A549 (cell line): ENCODE results near the gene FOS. TPM values are rescaled to one million over a fixed set of nuclear protein-coding genes. Genes with fewer than 3 reads are reported as not detected.

Experiments
- ATAC-seq, 2 experiments: fragments of 200-7000 bp in 1 of 2; fragments of >200 bp in 1 of 2; cut with Nextera tagmentation in 1 of 2; cut with Tn5 transposase in 1 of 2; 3 replicates each; pipeline versions ENCODE4 v1.8.0 to v1.9.1; 2018 to 2020; ENCODE audit warnings: mild to moderate bottlenecking in 1 of 2, moderate library complexity in 1 of 2
- CTCF ChIA-PET: fragments of 300-600 bp; sonication (Branson Sonifier 250); formaldehyde crosslinking; extraction: SDS; loops from one replicate; lab custom pipeline; 2021; ENCODE audit warnings: antibody characterized with exemption, inconsistent platforms; lab: Yijun Ruan, JAX
- POLR2A ChIA-PET: fragments of 350-600 bp; formaldehyde crosslinking; extraction: SDS; loops from one replicate; lab custom pipeline; 2021; ENCODE audit warnings: antibody characterized with exemption, inconsistent platforms; lab: Yijun Ruan, JAX
- DNase-seq, 2 experiments: peaks; one replicate each; pipeline versions ENCODE4 v3.0.0 to v3.0.0-alpha.2; 2011 to 2016; ENCODE audit warnings: low read depth in 1 of 2, low spot score in 1 of 2
- FAIRE-seq: peaks from 2 replicates; lab custom pipeline; 2011; peaks lifted over from hg19 to GRCh38; lab: Jason Lieb, UNC
- H3K27ac ChIP-seq, 2 experiments: fragments of >200 bp; sonication (Bioruptor Twin); formaldehyde crosslinking; 3 replicates each; pipeline ENCODE4 v1.5.1; 2016 to 2017
- H3K4me1 ChIP-seq: fragments of >200 bp; sonication (Bioruptor Twin); formaldehyde crosslinking; 3 replicates; pipeline ENCODE4 v1.6.1; 2016
- H3K4me2 ChIP-seq: fragments of >200 bp; sonication (Bioruptor Twin); formaldehyde crosslinking; 3 replicates; pipeline ENCODE4 v1.6.1; 2016
- H3K4me3 ChIP-seq: fragments of >200 bp; sonication (Bioruptor Twin); formaldehyde crosslinking; 3 replicates; pipeline ENCODE4 v1.5.1; 2016
- H3K9me3 ChIP-seq: fragments of >200 bp; sonication (Bioruptor Twin); formaldehyde crosslinking; 3 replicates; pipeline ENCODE4 v1.6.1; 2016
- BHLHE40 ChIP-seq: IDR thresholded peaks from 2 replicates; pipeline ENCODE4 v1.6.1; 2012; ENCODE audit warnings: low read depth, low read length, inconsistent platforms
- CEBPB ChIP-seq, 2 experiments: fragments of >200 bp in 1 of 2; sonication (Bioruptor Twin) in 1 of 2; formaldehyde crosslinking in 1 of 2; IDR thresholded peaks; 2 replicates each; pipeline ENCODE4 v1.6.1; 2012 to 2016
- CHD4 ChIP-seq: fragments of 200-600 bp; sonication (generic); IDR thresholded peaks from 2 replicates; pipeline ENCODE4 v1.6.1; 2016; ENCODE audit warnings: antibody characterized with exemption, mild to moderate bottlenecking, borderline replicate concordance
- EHF ChIP-seq: fragments of 250-450 bp; sonication (Bioruptor Pico); IDR thresholded peaks from 2 replicates; pipeline ENCODE4 v1.5.0; 2020; ENCODE audit warnings: mild to moderate bottlenecking
- ESRRA ChIP-seq: fragments of 150-350 bp; IDR thresholded peaks from 2 replicates; pipeline ENCODE4 v1.6.1; 2014; ENCODE audit warnings: mild to moderate bottlenecking, low read length, borderline replicate concordance
- FOXS1 ChIP-seq: fragments of 250-450 bp; sonication (Bioruptor Pico); IDR thresholded peaks from 2 replicates; pipeline ENCODE4 v1.5.0; 2020; ENCODE audit warnings: mild to moderate bottlenecking, moderate library complexity
- HDAC2 ChIP-seq: fragments of 200-600 bp; sonication (generic); IDR thresholded peaks from 2 replicates; pipeline ENCODE4 v1.6.1; 2016
- HOXB5 ChIP-seq: fragments of 250-450 bp; sonication (Bioruptor Pico); IDR thresholded peaks from 2 replicates; pipeline ENCODE4 v1.5.0; 2020; ENCODE audit warnings: mild to moderate bottlenecking, moderate library complexity
- JUN ChIP-seq, 2 experiments: fragments of >200 bp; sonication (Bioruptor Twin); formaldehyde crosslinking; IDR thresholded peaks; 2 replicates in 1 of 2; 3 replicates in 1 of 2; pipeline ENCODE4 v1.6.1; 2016 to 2017
- KDM1A ChIP-seq: fragments of 200-600 bp; sonication (generic); IDR thresholded peaks from 2 replicates; pipeline ENCODE4 v1.6.1; 2016; ENCODE audit warnings: low read depth, mild to moderate bottlenecking
- KDM5A ChIP-seq: fragments of 200-600 bp; sonication (generic); IDR thresholded peaks from 2 replicates; pipeline ENCODE4 v1.6.1; 2016; ENCODE audit warnings: antibody characterized with exemption, mild to moderate bottlenecking
- MAFK ChIP-seq: fragments of 450-650 bp; IDR thresholded peaks from 2 replicates; pipeline ENCODE4 v1.6.1; 2014; ENCODE audit not compliant: partially characterized antibody
- NPAS2 ChIP-seq: fragments of 250-450 bp; sonication (Bioruptor Pico); IDR thresholded peaks from 2 replicates; pipeline ENCODE4 v1.8.0; 2022; ENCODE audit warnings: mild to moderate bottlenecking, moderate library complexity, borderline replicate concordance
- NR3C1 ChIP-seq: fragments of >200 bp; sonication (Bioruptor Twin); formaldehyde crosslinking; IDR thresholded peaks from 3 replicates; pipeline ENCODE4 v1.6.1; 2017
- POLR2A ChIP-seq: IDR thresholded peaks from 2 replicates; pipeline ENCODE4 v1.6.1; 2012; ENCODE audit warnings: mild to moderate bottlenecking, low read length
- POLR2AphosphoS2 ChIP-seq: conservative IDR thresholded peaks from 2 replicates; pipeline ENCODE4 v1.6.1; 2012; ENCODE audit warnings: low read length, improper control_type of control experiment, inconsistent platforms
- RAD21 ChIP-seq, 2 experiments: fragments of >200 bp in 1 of 2; sonication (Bioruptor Twin) in 1 of 2; formaldehyde crosslinking in 1 of 2; IDR thresholded peaks in 1 of 2; conservative IDR thresholded peaks in 1 of 2; 2 replicates in 1 of 2; 3 replicates in 1 of 2; pipeline ENCODE4 v1.6.1; 2012 to 2018; ENCODE audit warnings: inconsistent platforms in 1 of 2
- RARB ChIP-seq: fragments of 250-450 bp; sonication (Bioruptor Pico); IDR thresholded peaks from 2 replicates; pipeline ENCODE4 v1.8.0; 2021; ENCODE audit warnings: mild to moderate bottlenecking, moderate library complexity
- RNF2 ChIP-seq: fragments of 200-600 bp; sonication (generic); IDR thresholded peaks from 2 replicates; pipeline ENCODE4 v1.6.1; 2016; ENCODE audit warnings: low read depth, mild to moderate bottlenecking, antibody characterized with exemption, moderate library complexity, borderline replicate concordance
- SMC3 ChIP-seq: fragments of >200 bp; sonication (Bioruptor Twin); formaldehyde crosslinking; IDR thresholded peaks from 3 replicates; pipeline ENCODE4 v1.6.1; 2018; ENCODE audit warnings: inconsistent platforms
- SREBF2 ChIP-seq: fragments of 450-650 bp; IDR thresholded peaks from 2 replicates; pipeline ENCODE4 v1.6.1; 2014; ENCODE audit warnings: mild to moderate bottlenecking, moderate library complexity
- TFCP2L1 ChIP-seq: fragments of 250-450 bp; sonication (Bioruptor Pico); IDR thresholded peaks from 2 replicates; pipeline ENCODE4 v1.5.0; 2021; ENCODE audit warnings: mild to moderate bottlenecking
- TP53 ChIP-seq: fragments of 250-450 bp; sonication (Bioruptor Pico); IDR thresholded peaks from 2 replicates; pipeline ENCODE4 v1.5.0; 2021; ENCODE audit warnings: mild to moderate bottlenecking, moderate library complexity
- ZC3H11A ChIP-seq: fragments of 450-650 bp; IDR thresholded peaks from 2 replicates; pipeline ENCODE4 v1.6.1; 2014; ENCODE audit warnings: antibody characterized with exemption, mild to moderate bottlenecking
- WGBS: methylation state at CpG from one replicate; pipeline ENCODE4 v1.1.6; 2017; ENCODE audit errors: missing lambda C conversion rate; 5-methylcytosine and 5-hydroxymethylcytosine counted together
- polyA plus RNA-seq, 4 experiments: library from polyadenylated mRNA; depleted of rRNA in 3 of 4; stranded (reverse); fragments of >200 nt; fragmentation: RNase III in 1 of 4; extraction: RNeasy Plus Mini Kit Qiagen cat#74134 plus additional on column Dnase treatment in 1 of 4; gene quantifications; 2 replicates in 3 of 4; 3 replicates in 1 of 4; pipeline ENCODE4 v1.2.3, GENCODE V29; 2011 to 2017
- TF ChIP-seq, protein P1 (sequence below): IDR thresholded peaks from 2 replicates; pipeline ENCODE4 v1.6.1; 2012
- TF ChIP-seq, protein P2 (sequence below): IDR thresholded peaks from 2 replicates; pipeline ENCODE4 v1.6.1; 2012
- TF ChIP-seq, protein P3 (sequence below): fragments of 450-650 bp; IDR thresholded peaks from 2 replicates; pipeline ENCODE4 v1.6.1; 2014; ENCODE audit warnings: antibody characterized with exemption

The FOS gene
- polyA plus RNA-seq, 2 of the 4 experiments (the other 2 are of a cell fraction): 4.2 to 256 TPM

DNA sequence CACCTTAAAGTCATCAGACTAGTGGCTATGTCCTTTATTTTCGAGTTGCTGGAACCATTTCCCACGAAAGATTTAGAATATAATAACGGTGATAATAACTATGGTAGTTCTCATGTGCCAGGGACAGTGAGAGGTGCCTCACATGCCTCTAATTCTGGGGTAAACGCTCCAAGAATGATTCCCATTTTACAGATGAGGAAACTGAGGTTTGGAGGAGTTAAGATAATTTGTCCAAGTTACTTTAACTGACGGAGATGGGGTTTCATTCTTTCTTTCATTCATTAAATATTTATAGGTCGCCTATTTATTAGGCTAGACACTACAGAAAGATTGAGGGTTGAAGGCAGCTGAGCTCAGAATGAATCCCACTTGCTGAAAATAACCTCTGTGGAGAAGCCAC, 30.7 kb upstream of the FOS start:
- ATAC-seq (no peak), FAIRE-seq (no peak), DNase-seq (no peak)
- POLR2A ChIA-PET: no interaction called here
- Histone ChIP-seq H3K4me3 (no peak overlapping the region), H3K9me3 (no peaks in the 10 kb centered on the region), H3K4me2 (no peak overlapping the region), H3K4me1 (no peaks in the 10 kb centered on the region), H3K27ac (no peak overlapping the region)
- TF ChIP-seq MAFK: no peak
- no peak for TF ChIP-seq HOXB5 (CRISPR knock-in tag)
- TF ChIP-seq TP53 (CRISPR knock-in tag): no peak
- TF ChIP-seq, protein P1, sequence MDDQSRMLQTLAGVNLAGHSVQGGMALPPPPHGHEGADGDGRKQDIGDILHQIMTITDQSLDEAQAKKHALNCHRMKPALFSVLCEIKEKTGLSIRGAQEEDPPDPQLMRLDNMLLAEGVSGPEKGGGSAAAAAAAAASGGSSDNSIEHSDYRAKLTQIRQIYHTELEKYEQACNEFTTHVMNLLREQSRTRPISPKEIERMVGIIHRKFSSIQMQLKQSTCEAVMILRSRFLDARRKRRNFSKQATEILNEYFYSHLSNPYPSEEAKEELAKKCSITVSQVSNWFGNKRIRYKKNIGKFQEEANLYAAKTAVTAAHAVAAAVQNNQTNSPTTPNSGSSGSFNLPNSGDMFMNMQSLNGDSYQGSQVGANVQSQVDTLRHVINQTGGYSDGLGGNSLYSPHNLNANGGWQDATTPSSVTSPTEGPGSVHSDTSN: no peak
- TF ChIP-seq EHF (CRISPR knock-in tag): no peak
- TF ChIP-seq KDM1A: no peak
- TF ChIP-seq POLR2AphosphoS2: no peak
- TF ChIP-seq KDM5A: no peak
- TF ChIP-seq RNF2: no peak
- TF ChIP-seq TFCP2L1: no peak
- no peak for TF ChIP-seq BHLHE40
- no peak for TF ChIP-seq CEBPB (IDR thresholded peaks at IDR 0.05)
- no peak for TF ChIP-seq RARB (CRISPR knock-in tag)
- TF ChIP-seq SREBF2: no peak
- no peak for TF ChIP-seq FOXS1 (CRISPR knock-in tag)
- TF ChIP-seq RAD21 (conservative IDR thresholded peaks at IDR 0.05 in 1 of 2, IDR thresholded peaks at IDR 0.05 in 1 of 2): no peak
- 52% methylated on average over 6 of the region's 6 CpGs for WGBS
- CTCF ChIA-PET: interaction anchor here (1.0 to 1.2 kb wide), 3 partner anchors 9 to 49 kb away, joined by 4 read pairs; no protein-coding TSS in a partner anchor

DNA sequence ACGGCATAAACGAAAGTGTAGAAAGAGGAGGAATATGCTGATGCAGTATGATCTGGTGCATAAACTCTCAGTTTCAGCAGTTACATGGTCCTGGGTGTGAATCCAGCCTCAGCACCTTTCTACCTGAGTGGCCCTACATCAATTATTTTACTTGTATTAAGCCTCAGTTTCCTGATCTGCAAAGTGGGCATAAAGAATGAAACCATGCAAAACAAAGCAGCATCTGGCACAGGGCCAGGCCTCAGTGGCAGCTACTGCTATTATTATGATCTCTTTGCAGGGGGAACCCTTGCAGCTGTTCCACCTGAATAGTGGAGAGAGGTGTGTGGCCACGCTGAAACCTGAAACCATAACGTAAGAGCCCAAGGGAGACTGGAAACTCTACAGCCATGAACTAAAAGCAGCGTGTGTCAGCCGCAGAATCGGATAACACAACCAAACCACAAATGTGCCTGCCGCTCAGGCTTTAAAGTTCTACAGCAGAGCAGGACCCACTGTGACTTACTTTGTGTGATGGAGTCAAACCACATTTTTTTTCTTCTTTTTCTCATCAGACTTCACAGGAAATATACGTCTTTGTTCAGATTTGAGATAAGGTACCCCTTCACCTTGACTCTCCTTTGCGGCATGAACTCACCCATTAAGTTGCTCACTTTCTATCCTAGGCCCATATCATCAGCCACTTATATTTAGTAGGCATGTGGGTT, 29.2 kb upstream of the FOS start:
- Histone ChIP-seq H3K4me3 (no peak overlapping the region), H3K27ac (no peak overlapping the region), H3K4me1 (peaks cover 3% of the 10 kb centered on the region; the same call in 2 of the 3 replicates), H3K4me2 (no peak overlapping the region), H3K9me3 (no peaks in the 10 kb centered on the region)
- DNase-seq: no peak
- no peak for FAIRE-seq
- ATAC-seq: no peak
- TF ChIP-seq HDAC2 (no peak), ESRRA (no peak), RNF2 (no peak), MAFK (peak; percentile 9)
- TF ChIP-seq, protein P2, sequence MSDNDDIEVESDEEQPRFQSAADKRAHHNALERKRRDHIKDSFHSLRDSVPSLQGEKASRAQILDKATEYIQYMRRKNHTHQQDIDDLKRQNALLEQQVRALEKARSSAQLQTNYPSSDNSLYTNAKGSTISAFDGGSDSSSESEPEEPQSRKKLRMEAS: no peak
- ChIA-PET CTCF (interaction anchor here (1.2 kb wide), 1 partner anchor 9 kb away, joined by 4 read pairs; no protein-coding TSS in a partner anchor), POLR2A (no interaction called here)
- WGBS: 81% methylated on average over 10 of the region's 10 CpGs

DNA sequence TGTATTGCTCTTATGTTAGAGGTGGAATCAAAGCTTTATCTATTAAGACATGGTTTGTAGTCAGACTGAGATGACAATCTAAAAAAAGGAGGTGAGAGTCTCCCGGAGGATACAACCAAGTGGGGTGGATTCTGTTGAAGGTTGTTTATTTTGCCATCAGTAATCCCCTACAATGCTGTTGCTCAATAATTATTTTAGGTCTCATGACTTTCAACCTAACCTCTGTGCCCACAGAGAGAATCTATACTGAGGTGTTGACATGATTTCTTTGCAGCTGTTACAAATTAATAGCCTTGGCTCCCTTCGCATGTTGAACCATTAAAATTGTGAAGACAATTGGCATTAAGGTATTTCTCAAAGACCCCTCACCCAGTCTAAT, 28.7 kb upstream of the FOS start:
- ATAC-seq (no peak), DNase-seq (no peak), FAIRE-seq (no peak)
- Histone ChIP-seq H3K4me1 (peaks cover 9% of the 10 kb centered on the region; the same call in 2 of the 3 replicates), H3K9me3 (no peaks in the 10 kb centered on the region), H3K4me3 (no peak overlapping the region), H3K27ac (no peak overlapping the region), H3K4me2 (no peak overlapping the region)
- TF ChIP-seq ESRRA (no peak), ZC3H11A (no peak), JUN (IDR thresholded peaks at IDR 0.05) (no peak), NPAS2 (CRISPR knock-in tag) (no peak), KDM1A (no peak), POLR2AphosphoS2 (no peak), POLR2A (no peak), NR3C1 (no peak), HOXB5 (CRISPR knock-in tag) (no peak), SMC3 (no peak), CHD4 (no peak)
- TF ChIP-seq, protein P3, sequence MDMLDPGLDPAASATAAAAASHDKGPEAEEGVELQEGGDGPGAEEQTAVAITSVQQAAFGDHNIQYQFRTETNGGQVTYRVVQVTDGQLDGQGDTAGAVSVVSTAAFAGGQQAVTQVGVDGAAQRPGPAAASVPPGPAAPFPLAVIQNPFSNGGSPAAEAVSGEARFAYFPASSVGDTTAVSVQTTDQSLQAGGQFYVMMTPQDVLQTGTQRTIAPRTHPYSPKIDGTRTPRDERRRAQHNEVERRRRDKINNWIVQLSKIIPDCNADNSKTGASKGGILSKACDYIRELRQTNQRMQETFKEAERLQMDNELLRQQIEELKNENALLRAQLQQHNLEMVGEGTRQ: no peak
- CTCF ChIA-PET: interaction anchor here (1.3 to 1.6 kb wide), 2 partner anchors 11 to 20 kb away, joined by 3 to 6 read pairs; no protein-coding TSS in a partner anchor
- POLR2A ChIA-PET: no interaction called here
- 54% methylated on average over 2 of the region's 2 CpGs for WGBS
